PC-3 (cell line): Measurements from ENCODE around the gene THNSL1. TPM values are rescaled to one million over a fixed set of nuclear protein-coding genes. Genes with fewer than 3 reads are reported as not detected.
"Not testable (repeated sequence)": the region's sequence is repeated elsewhere in the genome, so short reads cannot be mapped to it uniquely, and the experiment has no call there.

ENCODE experiments used
- ATAC-seq: fragments of 200-7000 bp; cut with Tn5 transposase; 2 replicates; pipeline ENCODE4 v1.9.1; 2020; ENCODE audit warnings: mild to moderate bottlenecking, moderate library complexity
- BruUV-seq: library from RNA; stranded (reverse); fragments of 400-500 nt; replicated peaks from 2 replicates; lab custom pipeline; 2021; lab: Mats Ljungman, UMichigan
- CTCF ChIA-PET: fragments of 300-600 bp; sonication (Branson Sonifier 250); formaldehyde crosslinking; loops from one replicate; lab custom pipeline; 2022; ENCODE audit warnings: antibody characterized with exemption; lab: Charles Lee
- POLR2A ChIA-PET: fragments of 300-600 bp; sonication (Branson Sonifier 250); formaldehyde crosslinking; loops from one replicate; lab custom pipeline; 2022; ENCODE audit warnings: antibody characterized with exemption; ENCODE audit not compliant: unreplicated experiment; lab: Charles Lee
- DNase-seq: peaks from one replicate; pipeline ENCODE4 v3.0.0-alpha.2; 2015
- H2AFZ ChIP-seq: fragments of 300-600 bp; sonication (generic); 2 replicates; pipeline ENCODE4 v1.6.0; 2016; ENCODE audit warnings: antibody characterized with exemption, low read length
- H3F3A ChIP-seq: fragments of 300-600 bp; sonication (generic); one replicate; pipeline ENCODE4 v1.6.0; 2017; ENCODE audit warnings: antibody characterized with exemption, low read length, control low read depth, mild to moderate bottlenecking; ENCODE audit not compliant: unreplicated experiment
- H3K27ac ChIP-seq: fragments of 300-600 bp; sonication (generic); 2 replicates; pipeline ENCODE4 v1.5.1; 2016; ENCODE audit warnings: mild to moderate bottlenecking, low read length
- H3K27me3 ChIP-seq: fragments of 300-600 bp; sonication (generic); 2 replicates; pipeline ENCODE4 v1.6.1; 2016; ENCODE audit warnings: low read length, mixed read lengths
- H3K36me3 ChIP-seq: fragments of 300-600 bp; sonication (generic); 2 replicates; pipeline ENCODE4 v1.6.1; 2016; ENCODE audit warnings: low read depth, mixed run types, low read length, mixed read lengths
- H3K4me1 ChIP-seq: fragments of 300-600 bp; sonication (generic); 2 replicates; pipeline ENCODE4 v1.5.1; 2016; ENCODE audit warnings: low read length; ENCODE audit not compliant: insufficient read depth
- H3K4me2 ChIP-seq: fragments of 300-600 bp; sonication (generic); 2 replicates; pipeline ENCODE4 v1.6.0; 2016; ENCODE audit warnings: low read length
- H3K4me3 ChIP-seq: fragments of 300-600 bp; sonication (generic); 2 replicates; pipeline ENCODE4 v1.5.1; 2016; ENCODE audit warnings: mild to moderate bottlenecking, low read length, mixed read lengths
- H3K79me2 ChIP-seq: fragments of 300-600 bp; sonication (generic); 2 replicates; pipeline ENCODE4 v1.6.1; 2017; ENCODE audit warnings: low read length, mixed read lengths
- H3K9ac ChIP-seq: fragments of 300-600 bp; sonication (generic); 2 replicates; pipeline ENCODE4 v1.6.0; 2016; ENCODE audit warnings: mild to moderate bottlenecking, low read length
- H3K9me2 ChIP-seq: fragments of 300-600 bp; sonication (generic); replicated peaks from 2 replicates; pipeline ENCODE4 v1.6.1; 2016; ENCODE audit warnings: mixed run types, low read length, mixed read lengths
- H3K9me3 ChIP-seq: fragments of 300-600 bp; sonication (generic); 2 replicates; pipeline ENCODE4 v1.6.1; 2016; ENCODE audit warnings: low read length, mixed read lengths
- H4K20me1 ChIP-seq: fragments of 300-600 bp; sonication (generic); 2 replicates; pipeline ENCODE4 v1.6.1; 2016; ENCODE audit warnings: low read length, mixed read lengths
- EZH2 ChIP-seq: fragments of 300-600 bp; sonication (generic); IDR thresholded peaks from one replicate; pipeline ENCODE4 v1.6.1; 2017; ENCODE audit warnings: antibody characterized with exemption, mild to moderate bottlenecking, low read length; ENCODE audit not compliant: unreplicated experiment
- EZH2phosphoT487 ChIP-seq: fragments of 300-600 bp; sonication (generic); IDR thresholded peaks from 2 replicates; pipeline ENCODE4 v1.6.1; 2018; ENCODE audit warnings: mild to moderate bottlenecking, antibody characterized with exemption, low read length, borderline replicate concordance
- intact Hi-C: fragments of 100-400 bp; cut with micrococcal nuclease; formaldehyde crosslinking; loops from 2 replicates; pipeline ENCODE4 v1.9.0; 2023
- total RNA-seq: library from RNA; depleted of rRNA; stranded (reverse); fragments of >200 nt; gene quantifications from 2 replicates; pipeline ENCODE4 v1.2.3, GENCODE V29; 2014
- TF ChIP-seq, protein P1 (sequence below): fragments of 300-600 bp; sonication (generic); conservative IDR thresholded peaks from 2 replicates; pipeline ENCODE4 v1.5.1; 2017; ENCODE audit warnings: antibody characterized with exemption, low read depth, mild to moderate bottlenecking, low read length

The THNSL1 gene
- total RNA-seq, 1 experiment from 2014 or later, result 2.7 TPM

- Histone ChIP-seq H3K9me2 (no peaks in the 10 kb centered on the region), H3K4me2 (no peak overlapping the region), H3K4me1 (peaks cover 7% of the 10 kb centered on the region), H3K4me3 (no peak overlapping the region), H3K79me2 (no peaks in the 10 kb centered on the region), H3K9me3 (no peaks in the 10 kb centered on the region), H2AFZ (no peak overlapping the region), H3K36me3 (no peaks in the 10 kb centered on the region), H3K27me3 (no peaks in the 10 kb centered on the region), H3K27ac (no peak overlapping the region), H4K20me1 (no peaks in the 10 kb centered on the region), H3F3A (no peaks in the 10 kb centered on the region), H3K9ac (no peak overlapping the region)
- POLR2A ChIA-PET, result no interaction called here
- ATAC-seq (no peak), DNase-seq (no peak)
- CTCF ChIA-PET, result no interaction called here
- no TSS peak for BruUV-seq
- TF ChIP-seq, protein P1, sequence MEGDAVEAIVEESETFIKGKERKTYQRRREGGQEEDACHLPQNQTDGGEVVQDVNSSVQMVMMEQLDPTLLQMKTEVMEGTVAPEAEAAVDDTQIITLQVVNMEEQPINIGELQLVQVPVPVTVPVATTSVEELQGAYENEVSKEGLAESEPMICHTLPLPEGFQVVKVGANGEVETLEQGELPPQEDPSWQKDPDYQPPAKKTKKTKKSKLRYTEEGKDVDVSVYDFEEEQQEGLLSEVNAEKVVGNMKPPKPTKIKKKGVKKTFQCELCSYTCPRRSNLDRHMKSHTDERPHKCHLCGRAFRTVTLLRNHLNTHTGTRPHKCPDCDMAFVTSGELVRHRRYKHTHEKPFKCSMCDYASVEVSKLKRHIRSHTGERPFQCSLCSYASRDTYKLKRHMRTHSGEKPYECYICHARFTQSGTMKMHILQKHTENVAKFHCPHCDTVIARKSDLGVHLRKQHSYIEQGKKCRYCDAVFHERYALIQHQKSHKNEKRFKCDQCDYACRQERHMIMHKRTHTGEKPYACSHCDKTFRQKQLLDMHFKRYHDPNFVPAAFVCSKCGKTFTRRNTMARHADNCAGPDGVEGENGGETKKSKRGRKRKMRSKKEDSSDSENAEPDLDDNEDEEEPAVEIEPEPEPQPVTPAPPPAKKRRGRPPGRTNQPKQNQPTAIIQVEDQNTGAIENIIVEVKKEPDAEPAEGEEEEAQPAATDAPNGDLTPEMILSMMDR, result no peak
- TF ChIP-seq EZH2phosphoT487, result no peak
- intact Hi-C loops, result no loop called here
Observed at GRCh38 chr10:24968349-24968748, 48.1 kb upstream of the THNSL1 start.

GRCh38 chr10:24968951-24969350 is 47.5 kb upstream of the THNSL1 start:
- POLR2A ChIA-PET, CTCF ChIA-PET: not testable (repeated sequence)

DNA sequence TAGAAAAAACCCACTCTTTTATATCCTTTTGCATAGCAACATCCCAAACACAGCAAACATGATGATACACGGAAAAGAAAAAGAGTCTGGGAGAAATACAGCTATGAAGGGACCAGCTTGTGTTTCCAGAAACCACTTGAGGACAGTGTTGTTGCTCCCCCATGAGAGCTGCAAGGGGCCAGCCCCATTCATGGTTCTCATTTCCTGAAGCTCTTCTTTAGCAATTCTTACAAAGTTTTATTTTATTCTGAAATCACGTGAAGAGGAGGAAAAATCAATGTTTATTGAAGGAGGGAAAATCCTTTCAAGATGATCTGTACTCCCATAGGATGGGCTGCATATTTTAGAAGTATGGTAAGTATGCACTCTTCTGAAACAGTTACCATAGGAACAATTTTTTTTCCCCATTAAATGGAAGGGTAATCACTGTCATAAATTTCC is 46.6 kb upstream of the THNSL1 start:
- no peaks in the 10 kb centered on the region for H3K36me3 ChIP-seq
- no peak for TF ChIP-seq EZH2
- TF ChIP-seq, protein P1, result no peak
- TF ChIP-seq EZH2phosphoT487, result no peak
- DNase-seq (no peak), ATAC-seq (no peak)
- no peaks in the 10 kb centered on the region for H3K9me2 ChIP-seq
- no peaks in the 10 kb centered on the region for H3K9me3 ChIP-seq
- no TSS peak for BruUV-seq
- no peak overlapping the region for H3K9ac ChIP-seq
- no peak overlapping the region for H3K4me2 ChIP-seq
- no peak overlapping the region for H2AFZ ChIP-seq
- no peaks in the 10 kb centered on the region for H3K4me1 ChIP-seq
- H3K79me2 ChIP-seq, result no peaks in the 10 kb centered on the region
- H3K4me3 ChIP-seq, result no peak overlapping the region
- no peak overlapping the region for H3K27ac ChIP-seq
- ChIA-PET POLR2A (no interaction called here), CTCF (no interaction called here)
- intact Hi-C loops, result no loop called here
- H3K27me3 ChIP-seq, result no peaks in the 10 kb centered on the region
- H3F3A ChIP-seq, result no peaks in the 10 kb centered on the region
- no peaks in the 10 kb centered on the region for H4K20me1 ChIP-seq

More at GRCh38 chr10:24968951-24969350, 47.5 kb upstream of the THNSL1 start:
- H3K9me3 ChIP-seq, H3K36me3 ChIP-seq, H2AFZ ChIP-seq, intact Hi-C loops, H3K27me3 ChIP-seq, H3F3A ChIP-seq, H4K20me1 ChIP-seq, H3K4me2 ChIP-seq, H3K79me2 ChIP-seq, H3K4me1 ChIP-seq, H3K9ac ChIP-seq, H3K9me2 ChIP-seq, ATAC-seq, H3K27ac ChIP-seq, BruUV-seq, H3K4me3 ChIP-seq, DNase-seq: not testable (repeated sequence)
